Neural cell (in vitro differentiated cells): ENCODE data around the gene SORCS1. TPM values are rescaled to one million over a fixed set of nuclear protein-coding genes. Genes with fewer than 3 reads are reported as not detected.

ENCODE experiments used
- H2AFZ ChIP-seq: fragments of 200-600, 300-800 bp; sonication (generic), shearing (Covaris generic); 2 replicates; pipeline ENCODE4 v1.6.0; 2014; ENCODE audit warnings: low read depth, mild to moderate bottlenecking, antibody characterized with exemption, low read length, moderate library complexity
- H3F3A ChIP-seq: fragments of 200-600 bp; shearing (Covaris generic); 2 replicates; pipeline ENCODE4 v1.6.1; 2016; ENCODE audit warnings: mild to moderate bottlenecking, moderate library complexity, mixed read lengths, antibody characterized with exemption, low read length; ENCODE audit not compliant: insufficient read depth, poor library complexity, severe bottlenecking
- H3K27ac ChIP-seq: fragments of 200-600, 300-800 bp; sonication (generic), shearing (Covaris generic); 2 replicates; pipeline ENCODE4 v1.5.1; 2014; ENCODE audit warnings: mild to moderate bottlenecking, low read length, moderate library complexity
- H3K27me3 ChIP-seq: fragments of 300-800, 200-600 bp; sonication (generic), shearing (Covaris generic); 2 replicates; pipeline ENCODE4 v1.6.0; 2014; ENCODE audit warnings: mild to moderate bottlenecking, low read depth, low read length, moderate library complexity; ENCODE audit not compliant: insufficient read depth
- H3K36me3 ChIP-seq: fragments of 300-800, 200-600 bp; sonication (generic), shearing (Covaris generic); 2 replicates; pipeline ENCODE4 v1.5.1; 2014; ENCODE audit warnings: mild to moderate bottlenecking, antibody characterized with exemption, low read length, moderate library complexity; ENCODE audit not compliant: insufficient read depth
- H3K4me2 ChIP-seq: fragments of 300-800, 200-600 bp; sonication (generic), shearing (Covaris generic); 2 replicates; pipeline ENCODE4 v1.6.0; 2014; ENCODE audit warnings: mild to moderate bottlenecking, low read length
- H3K4me3 ChIP-seq: fragments of 300-800, 200-600 bp; sonication (generic), shearing (Covaris generic); 2 replicates; pipeline ENCODE4 v1.5.1; 2014; ENCODE audit warnings: mild to moderate bottlenecking, low read length, moderate library complexity
- H3K79me2 ChIP-seq: fragments of 200-600 bp; shearing (Covaris generic); replicated peaks from 2 replicates; pipeline ENCODE4 v1.6.0; 2014; ENCODE audit warnings: mild to moderate bottlenecking, low read length, moderate library complexity; ENCODE audit not compliant: insufficient read depth
- H3K9ac ChIP-seq: fragments of 300-800, 200-600 bp; sonication (generic), shearing (Covaris generic); 2 replicates; pipeline ENCODE4 v1.6.1; 2016; ENCODE audit warnings: mild to moderate bottlenecking, low read length, mixed read lengths
- H3K9me2 ChIP-seq: fragments of 200-600 bp; shearing (Covaris generic); 2 replicates; pipeline ENCODE4 v1.6.1; 2016; ENCODE audit warnings: mild to moderate bottlenecking, low read length, mixed read lengths; ENCODE audit not compliant: insufficient read depth
- H3K9me3 ChIP-seq: fragments of 200-600, 300-800 bp; sonication (generic), shearing (Covaris generic); 2 replicates; pipeline ENCODE4 v1.6.1; 2016; ENCODE audit warnings: mild to moderate bottlenecking, mixed run types, low read length, moderate library complexity, mixed read lengths
- H4K20me1 ChIP-seq: fragments of 200-600 bp; shearing (Covaris generic); 2 replicates; pipeline ENCODE4 v1.6.1; 2016; ENCODE audit warnings: mild to moderate bottlenecking, mixed run types; ENCODE audit not compliant: insufficient read depth
- EP300 ChIP-seq: fragments of 450-650 bp; conservative IDR thresholded peaks from 2 replicates; pipeline ENCODE4 v1.6.1; 2014; ENCODE audit warnings: antibody characterized with exemption, mild to moderate bottlenecking, moderate library complexity; ENCODE audit not compliant: poor library complexity, severe bottlenecking
- EZH2 ChIP-seq: fragments of 200-600, 300-800 bp; shearing (Covaris generic), sonication (generic); IDR thresholded peaks from 2 replicates; pipeline ENCODE4 v1.6.1; 2014; ENCODE audit warnings: antibody characterized with exemption, low read length, borderline replicate concordance, mild to moderate bottlenecking; ENCODE audit not compliant: insufficient read depth, poor library complexity, severe bottlenecking
- MXI1 ChIP-seq: fragments of 450-650 bp; conservative IDR thresholded peaks from 2 replicates; pipeline ENCODE4 v1.6.1; 2014; ENCODE audit warnings: antibody characterized with exemption, mild to moderate bottlenecking; ENCODE audit not compliant: poor library complexity, severe bottlenecking
- POLR2AphosphoS5 ChIP-seq: IDR thresholded peaks from 2 replicates; pipeline ENCODE4 v1.6.1; 2012
- RAD21 ChIP-seq: fragments of 450-650 bp; conservative IDR thresholded peaks from 2 replicates; pipeline ENCODE4 v1.6.1; 2014; ENCODE audit warnings: antibody characterized with exemption, mild to moderate bottlenecking, moderate library complexity
- SMC3 ChIP-seq: fragments of 450-650 bp; conservative IDR thresholded peaks from 2 replicates; pipeline ENCODE4 v1.6.1; 2014; ENCODE audit warnings: antibody characterized with exemption, mild to moderate bottlenecking, moderate library complexity; ENCODE audit not compliant: poor library complexity
- TAF1 ChIP-seq: IDR thresholded peaks from 2 replicates; pipeline ENCODE4 v1.6.1; 2012; ENCODE audit warnings: low read depth
- polyA plus RNA-seq: library from polyadenylated mRNA; depleted of rRNA; stranded (reverse); fragments of >200 nt; gene quantifications from 2 replicates; pipeline ENCODE4 v1.2.3, GENCODE V29; 2014
- TF ChIP-seq, protein P1 (sequence below): IDR thresholded peaks from 2 replicates; pipeline ENCODE4 v1.6.1; 2012; ENCODE audit warnings: borderline replicate concordance
- TF ChIP-seq, protein P2 (sequence below): fragments of 450-650 bp; IDR thresholded peaks from 2 replicates; pipeline ENCODE4 v1.5.1; 2014; ENCODE audit warnings: antibody characterized with exemption, mild to moderate bottlenecking, moderate library complexity; ENCODE audit not compliant: poor library complexity, severe bottlenecking

Gene SORCS1
- polyA plus RNA-seq, 1 donor from 2014 or later = 27.0 TPM

GRCh38 chr10:107129000-107129399 lies 35.5 kb downstream of the SORCS1 start:
- peak overlapping the region; percentile 50 for H3K4me3 ChIP-seq
- H3K9ac ChIP-seq = peak overlapping the region; percentile 21
- H3K79me2 ChIP-seq = no peaks in the 10 kb centered on the region
- no peaks in the 10 kb centered on the region for H3K36me3 ChIP-seq
- H4K20me1 ChIP-seq = no peaks in the 10 kb centered on the region
- no peak for TF ChIP-seq RAD21
- peak; percentile 36 for TF ChIP-seq SMC3
- TF ChIP-seq, protein P1, sequence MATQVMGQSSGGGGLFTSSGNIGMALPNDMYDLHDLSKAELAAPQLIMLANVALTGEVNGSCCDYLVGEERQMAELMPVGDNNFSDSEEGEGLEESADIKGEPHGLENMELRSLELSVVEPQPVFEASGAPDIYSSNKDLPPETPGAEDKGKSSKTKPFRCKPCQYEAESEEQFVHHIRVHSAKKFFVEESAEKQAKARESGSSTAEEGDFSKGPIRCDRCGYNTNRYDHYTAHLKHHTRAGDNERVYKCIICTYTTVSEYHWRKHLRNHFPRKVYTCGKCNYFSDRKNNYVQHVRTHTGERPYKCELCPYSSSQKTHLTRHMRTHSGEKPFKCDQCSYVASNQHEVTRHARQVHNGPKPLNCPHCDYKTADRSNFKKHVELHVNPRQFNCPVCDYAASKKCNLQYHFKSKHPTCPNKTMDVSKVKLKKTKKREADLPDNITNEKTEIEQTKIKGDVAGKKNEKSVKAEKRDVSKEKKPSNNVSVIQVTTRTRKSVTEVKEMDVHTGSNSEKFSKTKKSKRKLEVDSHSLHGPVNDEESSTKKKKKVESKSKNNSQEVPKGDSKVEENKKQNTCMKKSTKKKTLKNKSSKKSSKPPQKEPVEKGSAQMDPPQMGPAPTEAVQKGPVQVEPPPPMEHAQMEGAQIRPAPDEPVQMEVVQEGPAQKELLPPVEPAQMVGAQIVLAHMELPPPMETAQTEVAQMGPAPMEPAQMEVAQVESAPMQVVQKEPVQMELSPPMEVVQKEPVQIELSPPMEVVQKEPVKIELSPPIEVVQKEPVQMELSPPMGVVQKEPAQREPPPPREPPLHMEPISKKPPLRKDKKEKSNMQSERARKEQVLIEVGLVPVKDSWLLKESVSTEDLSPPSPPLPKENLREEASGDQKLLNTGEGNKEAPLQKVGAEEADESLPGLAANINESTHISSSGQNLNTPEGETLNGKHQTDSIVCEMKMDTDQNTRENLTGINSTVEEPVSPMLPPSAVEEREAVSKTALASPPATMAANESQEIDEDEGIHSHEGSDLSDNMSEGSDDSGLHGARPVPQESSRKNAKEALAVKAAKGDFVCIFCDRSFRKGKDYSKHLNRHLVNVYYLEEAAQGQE = no peak
- TF ChIP-seq POLR2AphosphoS5 = peak; percentile 63
- TF ChIP-seq EZH2 = no peak
- TF ChIP-seq TAF1 = no peak
- peak; percentile 90 for TF ChIP-seq EP300
- no peak overlapping the region for H2AFZ ChIP-seq
- H3K9me3 ChIP-seq = no peaks in the 10 kb centered on the region
- peak overlapping the region; percentile 53 for H3K4me2 ChIP-seq
- peak overlapping the region; percentile 69 for H3K27ac ChIP-seq
- no peaks in the 10 kb centered on the region for H3F3A ChIP-seq
- no peaks in the 10 kb centered on the region for H3K27me3 ChIP-seq
- H3K9me2 ChIP-seq = no peaks in the 10 kb centered on the region

- Histone ChIP-seq H3K27me3 (no peaks in the 10 kb centered on the region), H3F3A (no peaks in the 10 kb centered on the region), H3K9me2 (no peaks in the 10 kb centered on the region), H3K9ac (no peak overlapping the region), H3K4me3 (no peak overlapping the region), H3K79me2 (no peaks in the 10 kb centered on the region), H2AFZ (no peak overlapping the region), H3K27ac (no peak overlapping the region), H3K9me3 (no peaks in the 10 kb centered on the region), H3K36me3 (no peaks in the 10 kb centered on the region), H4K20me1 (no peaks in the 10 kb centered on the region), H3K4me2 (no peak overlapping the region)
- TF ChIP-seq EP300 (no peak), EZH2 (no peak), SMC3 (no peak), POLR2AphosphoS5 (no peak), RAD21 (no peak), TAF1 (no peak), MXI1 (no peak)
- TF ChIP-seq, protein P2, sequence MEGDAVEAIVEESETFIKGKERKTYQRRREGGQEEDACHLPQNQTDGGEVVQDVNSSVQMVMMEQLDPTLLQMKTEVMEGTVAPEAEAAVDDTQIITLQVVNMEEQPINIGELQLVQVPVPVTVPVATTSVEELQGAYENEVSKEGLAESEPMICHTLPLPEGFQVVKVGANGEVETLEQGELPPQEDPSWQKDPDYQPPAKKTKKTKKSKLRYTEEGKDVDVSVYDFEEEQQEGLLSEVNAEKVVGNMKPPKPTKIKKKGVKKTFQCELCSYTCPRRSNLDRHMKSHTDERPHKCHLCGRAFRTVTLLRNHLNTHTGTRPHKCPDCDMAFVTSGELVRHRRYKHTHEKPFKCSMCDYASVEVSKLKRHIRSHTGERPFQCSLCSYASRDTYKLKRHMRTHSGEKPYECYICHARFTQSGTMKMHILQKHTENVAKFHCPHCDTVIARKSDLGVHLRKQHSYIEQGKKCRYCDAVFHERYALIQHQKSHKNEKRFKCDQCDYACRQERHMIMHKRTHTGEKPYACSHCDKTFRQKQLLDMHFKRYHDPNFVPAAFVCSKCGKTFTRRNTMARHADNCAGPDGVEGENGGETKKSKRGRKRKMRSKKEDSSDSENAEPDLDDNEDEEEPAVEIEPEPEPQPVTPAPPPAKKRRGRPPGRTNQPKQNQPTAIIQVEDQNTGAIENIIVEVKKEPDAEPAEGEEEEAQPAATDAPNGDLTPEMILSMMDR = no peak
- TF ChIP-seq, protein P1 = no peak
Measured at GRCh38 chr10:107126512-107127065, 37.9 kb downstream of the SORCS1 start.
